Smooth muscle cell (in vitro differentiated cells): ENCODE data around the gene RBM44. TPM values are rescaled to one million over a fixed set of nuclear protein-coding genes. Genes with fewer than 3 reads are reported as not detected.

Source experiments
- DNase-seq: peaks from one replicate; lab custom pipeline; 2025; ENCODE audit not compliant: unreplicated experiment; lab: John Stamatoyannopoulos, UW
- H2AFZ ChIP-seq: fragments of 200-600 bp; sonication (generic); 2 replicates; pipeline ENCODE4 v1.6.0; 2016; ENCODE audit warnings: antibody characterized with exemption, low read depth, mild to moderate bottlenecking
- H3F3A ChIP-seq: fragments of 200-600 bp; sonication (generic); 2 replicates; pipeline ENCODE4 v1.6.0; 2017; ENCODE audit warnings: antibody characterized with exemption, low read depth
- H3K27ac ChIP-seq: fragments of 200-600 bp; sonication (generic); 2 replicates; pipeline ENCODE4 v1.5.1; 2016; ENCODE audit warnings: low read depth, mild to moderate bottlenecking
- H3K27me3 ChIP-seq: fragments of 200-600 bp; sonication (generic); 2 replicates; pipeline ENCODE4 v1.6.1; 2016; ENCODE audit warnings: low read depth, mild to moderate bottlenecking
- H3K36me3 ChIP-seq: fragments of 200-600 bp; sonication (generic); 2 replicates; pipeline ENCODE4 v1.5.1; 2016; ENCODE audit warnings: low read depth
- H3K4me1 ChIP-seq: fragments of 200-600 bp; sonication (generic); 2 replicates; pipeline ENCODE4 v1.5.1; 2016; ENCODE audit warnings: low read depth
- H3K4me2 ChIP-seq: fragments of 200-600 bp; sonication (generic); 2 replicates; pipeline ENCODE4 v1.6.0; 2016; ENCODE audit warnings: mild to moderate bottlenecking
- H3K4me3 ChIP-seq: fragments of 200-600 bp; sonication (generic); 2 replicates; pipeline ENCODE4 v1.5.1; 2016; ENCODE audit warnings: mild to moderate bottlenecking
- H3K79me2 ChIP-seq: fragments of 200-600 bp; sonication (generic); 2 replicates; pipeline ENCODE4 v1.6.0; 2016; ENCODE audit warnings: low read depth, mild to moderate bottlenecking
- H3K9ac ChIP-seq: fragments of 200-600 bp; sonication (generic); 2 replicates; pipeline ENCODE4 v1.6.0; 2016; ENCODE audit warnings: low read depth
- H3K9me3 ChIP-seq: fragments of 200-600 bp; sonication (generic); replicated peaks from 2 replicates; pipeline ENCODE4 v1.5.1; 2016; ENCODE audit warnings: low read depth
- H4K20me1 ChIP-seq: fragments of 200-600 bp; sonication (generic); 2 replicates; pipeline ENCODE4 v1.6.0; 2016; ENCODE audit warnings: low read depth
- CTCF ChIP-seq: fragments of 200-600 bp; sonication (generic); IDR thresholded peaks from 2 replicates; pipeline ENCODE4 v1.5.1; 2017; ENCODE audit warnings: borderline replicate concordance, mild to moderate bottlenecking, antibody characterized with exemption; ENCODE audit not compliant: insufficient read depth, poor library complexity, severe bottlenecking
- WGBS: methylation state at CpG from one replicate; pipeline ENCODE4 v1.1.7; 2016; ENCODE audit warnings: low lambda C conversion rate; 5-methylcytosine and 5-hydroxymethylcytosine counted together
- polyA plus RNA-seq: library from polyadenylated mRNA; unstranded; fragments of >200 nt; fragmentation: Nextera tagmentation; extraction: Ambion mirVana; gene quantifications from 2 replicates; pipeline ENCODE4 v1.2.1, GENCODE V29; 2016
- total RNA-seq: library from RNA; depleted of rRNA; stranded (reverse); fragments of >200 nt; gene quantifications from 2 replicates; pipeline ENCODE4 v1.2.3, GENCODE V29; 2014

Gene RBM44
- total and polyA plus RNA-seq, 2 experiments from 2014 or later = 0.15 to 1.2 TPM

- no peak overlapping the region for H2AFZ ChIP-seq
- no peak overlapping the region for H3K27ac ChIP-seq
- H3K79me2 ChIP-seq = no peaks in the 10 kb centered on the region
- no peaks in the 10 kb centered on the region for H4K20me1 ChIP-seq
- H3K4me3 ChIP-seq = no peak overlapping the region
- no peaks in the 10 kb centered on the region for H3F3A ChIP-seq
- H3K4me2 ChIP-seq = no peak overlapping the region
- peaks cover 7% of the 10 kb centered on the region for H3K4me1 ChIP-seq
- no peaks in the 10 kb centered on the region for H3K27me3 ChIP-seq
- no peak for DNase-seq
- no peaks in the 10 kb centered on the region for H3K36me3 ChIP-seq
- WGBS = 94% methylated on average over 23 of the region's 25 CpGs
- H3K9ac ChIP-seq = no peak overlapping the region
- H3K9me3 ChIP-seq = no peaks in the 10 kb centered on the region
- no peak for TF ChIP-seq CTCF
Observed at GRCh38 chr2:237877576-237878307, 79.2 kb downstream of the RBM44 start.

- H3K79me2 ChIP-seq = no peaks in the 10 kb centered on the region
- no peaks in the 10 kb centered on the region for H4K20me1 ChIP-seq
- H3K27ac ChIP-seq = no peak overlapping the region
- no peak for DNase-seq
- no peak for TF ChIP-seq CTCF
- WGBS = 86% methylated on average over 14 of the region's 14 CpGs
- no peaks in the 10 kb centered on the region for H3K9me3 ChIP-seq
- H3K36me3 ChIP-seq = no peaks in the 10 kb centered on the region
- no peak overlapping the region for H3K4me3 ChIP-seq
- H3K27me3 ChIP-seq = no peaks in the 10 kb centered on the region
- no peaks in the 10 kb centered on the region for H3F3A ChIP-seq
- no peak overlapping the region for H2AFZ ChIP-seq
- H3K4me2 ChIP-seq = no peak overlapping the region
- H3K4me1 ChIP-seq = peaks cover 4% of the 10 kb centered on the region
- H3K9ac ChIP-seq = no peak overlapping the region
Observed at GRCh38 chr2:237878321-237879057, 79.9 kb downstream of the RBM44 start.

GRCh38 chr2:237879058-237879430 lies 80.5 kb downstream of the RBM44 start:
- no peak overlapping the region for H3K4me2 ChIP-seq
- H3K9ac ChIP-seq = no peak overlapping the region
- TF ChIP-seq CTCF = no peak
- no peaks in the 10 kb centered on the region for H3K9me3 ChIP-seq
- no peaks in the 10 kb centered on the region for H3K79me2 ChIP-seq
- H3K36me3 ChIP-seq = no peaks in the 10 kb centered on the region
- H3K27ac ChIP-seq = no peak overlapping the region
- no peaks in the 10 kb centered on the region for H3K4me1 ChIP-seq
- DNase-seq = no peak
- H3F3A ChIP-seq = no peaks in the 10 kb centered on the region
- H4K20me1 ChIP-seq = no peaks in the 10 kb centered on the region
- no peaks in the 10 kb centered on the region for H3K27me3 ChIP-seq
- H2AFZ ChIP-seq = no peak overlapping the region
- WGBS = 94% methylated on average over 5 of the region's 5 CpGs
- no peak overlapping the region for H3K4me3 ChIP-seq
